Karpas-422 (cell line): ENCODE data around the gene MFNG. TPM values are rescaled to one million over a fixed set of nuclear protein-coding genes. Genes with fewer than 3 reads are reported as not detected.

Experiments used
- DNase-seq: peaks from one replicate; pipeline ENCODE4 v3.0.0-alpha.2; 2015
- H2AFZ ChIP-seq: fragments of 200-600 bp; sonication (generic); 2 replicates; pipeline ENCODE4 v1.6.1; 2014; ENCODE audit warnings: antibody characterized with exemption, low read length, mixed read lengths
- H3K27ac ChIP-seq: fragments of 200-600 bp; sonication (generic); 2 replicates; pipeline ENCODE4 v1.5.1; 2014; ENCODE audit warnings: mild to moderate bottlenecking, low read length, moderate library complexity
- H3K27me3 ChIP-seq: fragments of 200-600 bp; sonication (generic); 2 replicates; pipeline ENCODE4 v1.6.1; 2014; ENCODE audit warnings: low read length, mixed read lengths
- H3K36me3 ChIP-seq: fragments of 200-600 bp; sonication (generic); 2 replicates; pipeline ENCODE4 v1.6.1; 2014; ENCODE audit warnings: low read length, mixed read lengths; ENCODE audit not compliant: insufficient read depth
- H3K4me1 ChIP-seq: fragments of 200-600 bp; sonication (generic); 2 replicates; pipeline ENCODE4 v1.6.1; 2014; ENCODE audit warnings: mild to moderate bottlenecking, low read length, mixed read lengths
- H3K4me2 ChIP-seq: fragments of 200-600 bp; sonication (generic); 2 replicates; pipeline ENCODE4 v1.6.1; 2014; ENCODE audit warnings: low read length, low read depth, mild to moderate bottlenecking; ENCODE audit not compliant: poor library complexity, severe bottlenecking
- H3K4me3 ChIP-seq: fragments of 200-600 bp; sonication (generic); 2 replicates; pipeline ENCODE4 v1.5.1; 2014; ENCODE audit warnings: mild to moderate bottlenecking, antibody characterized with exemption, low read length, mixed read lengths
- H3K79me2 ChIP-seq: fragments of 200-600 bp; sonication (generic); 2 replicates; pipeline ENCODE4 v1.6.1; 2014; ENCODE audit warnings: mild to moderate bottlenecking, low read length, mixed read lengths
- H3K9ac ChIP-seq: fragments of 200-600 bp; sonication (generic); 2 replicates; pipeline ENCODE4 v1.6.0; 2014; ENCODE audit warnings: low read length
- H3K9me2 ChIP-seq: fragments of 200-600 bp; sonication (generic), shearing (Covaris generic); replicated peaks from 2 replicates; pipeline ENCODE4 v1.6.0; 2014; ENCODE audit warnings: mild to moderate bottlenecking, low read length, moderate library complexity; ENCODE audit not compliant: insufficient read depth
- H3K9me3 ChIP-seq: fragments of 300-700, 200-600 bp; sonication (generic); 2 replicates; pipeline ENCODE4 v1.6.1; 2014; ENCODE audit warnings: low read length, mixed read lengths
- H4K20me1 ChIP-seq: fragments of 200-600 bp; sonication (generic); 2 replicates; pipeline ENCODE4 v1.6.1; 2014; ENCODE audit warnings: mild to moderate bottlenecking, antibody characterized with exemption, low read length, low read depth; ENCODE audit not compliant: insufficient read depth
- total RNA-seq: library from RNA; depleted of rRNA; stranded (reverse); fragments of >200 nt; shearing (Covaris generic); gene quantifications from 2 replicates; pipeline ENCODE4 v1.2.3, GENCODE V29; 2014; ENCODE audit warnings: low replicate concordance

The MFNG gene
- total RNA-seq, 1 experiment from 2014 or later: 105 TPM

DNA sequence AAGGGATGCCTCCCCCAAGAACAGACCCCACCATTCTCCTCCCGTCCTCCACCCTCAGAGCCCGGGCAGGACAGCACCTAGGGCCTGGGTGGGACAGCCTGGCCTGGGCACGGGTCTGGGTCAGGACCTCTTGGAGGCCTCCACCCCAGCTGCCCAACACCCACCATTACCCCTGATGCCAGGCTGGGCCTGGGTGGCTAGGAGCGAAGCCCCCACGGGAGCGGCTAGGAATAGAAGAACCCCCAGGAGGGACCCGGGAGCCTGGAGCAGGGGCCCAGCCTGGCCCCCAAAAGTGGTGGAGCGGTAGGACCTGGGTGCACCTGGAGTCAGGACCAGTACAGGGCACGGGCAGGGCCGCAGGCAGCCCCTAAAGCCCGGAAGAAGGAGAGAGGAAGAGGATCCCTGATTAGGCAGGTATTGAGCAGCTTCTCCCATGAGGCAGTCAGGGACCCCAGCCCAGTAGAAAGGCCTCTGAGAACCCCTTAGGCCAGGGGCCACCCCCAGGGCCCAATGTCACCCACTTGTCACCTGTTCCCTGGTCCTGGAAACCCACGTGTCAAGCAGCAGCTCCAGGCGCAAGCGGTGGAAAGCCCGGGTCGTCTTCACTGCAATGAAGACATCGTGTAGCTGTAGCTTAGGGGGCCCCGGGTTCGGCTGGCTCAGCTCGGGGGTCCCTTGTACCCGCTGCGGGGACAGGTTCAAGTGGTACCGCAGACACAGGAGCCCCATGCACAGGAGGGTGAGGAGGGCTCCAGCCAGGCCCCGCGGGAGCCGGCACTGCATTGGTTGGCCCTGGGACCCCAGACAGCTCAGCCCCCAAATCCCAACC is 575 bp downstream of the MFNG start:
- peak overlapping the region; percentile 88 for H3K9ac ChIP-seq
- H3K4me2 ChIP-seq: peak overlapping the region; percentile 87
- peaks cover 56% of the 10 kb centered on the region for H3K79me2 ChIP-seq
- no peaks in the 10 kb centered on the region for H3K9me3 ChIP-seq
- peak overlapping the region; percentile 85 for H3K27ac ChIP-seq
- peak overlapping the region; percentile 79 for H3K4me3 ChIP-seq
- H2AFZ ChIP-seq: no peak overlapping the region
- peaks cover 14% of the 10 kb centered on the region; the same call in 1 of the 2 replicates for H4K20me1 ChIP-seq
- H3K9me2 ChIP-seq: no peaks in the 10 kb centered on the region
- peak; percentile 68 for DNase-seq
- no peaks in the 10 kb centered on the region for H3K27me3 ChIP-seq
- H3K36me3 ChIP-seq: peaks cover 5% of the 10 kb centered on the region; the same call in 1 of the 2 replicates
- H3K4me1 ChIP-seq: peaks cover 35% of the 10 kb centered on the region

DNA sequence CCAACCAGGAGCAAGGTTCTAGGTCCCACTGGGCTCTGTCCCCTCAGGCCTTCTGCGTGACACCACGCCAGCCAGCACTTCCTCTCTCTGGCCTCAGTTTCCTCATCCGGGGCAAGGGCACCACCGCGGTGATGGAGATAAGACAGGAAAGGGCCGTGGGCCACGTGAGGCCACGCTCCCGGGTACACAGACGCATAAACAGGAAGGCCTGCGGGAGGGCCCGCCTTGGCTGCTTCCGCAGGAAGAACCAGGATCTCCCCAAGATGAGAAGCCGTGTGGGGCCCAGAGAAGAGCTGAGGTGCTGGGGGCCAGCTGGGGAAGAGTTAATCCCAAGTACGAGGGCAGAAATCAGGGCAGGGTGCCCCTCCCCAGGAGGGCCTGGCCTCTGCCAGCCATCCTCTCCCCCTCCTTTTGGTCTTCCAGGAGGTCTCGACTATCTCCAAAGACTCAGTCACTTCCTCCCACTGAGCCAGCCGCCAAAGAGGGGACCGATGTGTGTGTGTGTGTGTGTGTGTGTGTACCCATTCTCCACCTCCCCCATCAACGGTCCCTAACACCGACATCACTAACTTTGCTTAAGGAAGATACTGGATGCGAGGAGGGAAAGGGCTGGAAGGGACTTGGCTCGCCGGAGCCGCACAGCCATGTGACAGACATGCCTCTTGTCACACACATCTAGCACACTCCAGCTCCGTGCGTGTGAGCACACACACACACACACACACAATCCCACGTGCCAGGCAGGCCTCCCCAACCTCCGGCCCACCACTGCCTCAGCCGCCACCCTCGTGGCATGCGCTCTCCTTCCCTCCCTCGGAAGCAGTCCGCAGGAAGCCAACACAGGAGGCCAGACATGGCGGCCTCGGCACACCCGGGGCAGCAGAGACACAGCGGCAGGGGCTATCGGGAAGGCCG is 1.4 kb downstream of the MFNG start:
- Histone ChIP-seq H4K20me1 (peaks cover 18% of the 10 kb centered on the region; the same call in 1 of the 2 replicates), H3K36me3 (peaks cover 5% of the 10 kb centered on the region; the same call in 1 of the 2 replicates), H3K4me1 (peaks cover 35% of the 10 kb centered on the region), H2AFZ (no peak overlapping the region), H3K4me2 (peak overlapping the region; percentile 87), H3K9ac (peak overlapping the region; percentile 88), H3K27ac (peak overlapping the region; percentile 85), H3K9me3 (no peaks in the 10 kb centered on the region), H3K9me2 (no peaks in the 10 kb centered on the region), H3K27me3 (no peaks in the 10 kb centered on the region), H3K79me2 (peaks cover 61% of the 10 kb centered on the region), H3K4me3 (peak overlapping the region; percentile 79)
- DNase-seq: peak; percentile 94

DNA sequence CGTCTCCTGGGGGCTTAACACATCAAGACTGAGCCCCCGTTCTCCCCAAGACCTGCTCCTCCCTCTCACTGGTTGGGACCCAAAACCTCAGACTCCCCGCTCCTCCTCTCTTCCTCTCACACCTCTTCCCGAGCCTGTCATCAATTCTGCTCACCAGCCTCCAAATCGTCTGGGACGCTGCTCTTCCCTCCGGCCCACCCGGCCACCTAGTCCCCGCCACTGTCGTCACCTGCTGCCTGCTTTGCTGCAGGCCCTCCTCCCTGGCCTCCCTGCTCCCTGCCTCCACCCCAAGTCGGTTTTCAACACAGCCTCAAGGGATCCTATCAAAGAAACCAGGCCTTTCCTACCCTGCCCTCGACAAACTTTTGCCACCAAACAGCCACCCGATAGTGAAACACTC is 3.1 kb downstream of the MFNG start:
- Histone ChIP-seq H4K20me1 (peaks cover 18% of the 10 kb centered on the region; the same call in 1 of the 2 replicates), H3K4me2 (peak overlapping the region; percentile 87), H3K79me2 (peaks cover 61% of the 10 kb centered on the region), H3K9me2 (no peaks in the 10 kb centered on the region), H3K4me3 (no peak overlapping the region; the same call in 1 of the 2 replicates), H3K36me3 (peaks cover 9% of the 10 kb centered on the region; the same call in 1 of the 2 replicates), H3K27me3 (no peaks in the 10 kb centered on the region), H3K9ac (peak overlapping the region; percentile 88; the same call in 1 of the 2 replicates), H3K4me1 (peaks cover 39% of the 10 kb centered on the region), H3K27ac (peak overlapping the region; percentile 85), H2AFZ (no peak overlapping the region), H3K9me3 (no peaks in the 10 kb centered on the region)
- DNase-seq: no peak

DNA sequence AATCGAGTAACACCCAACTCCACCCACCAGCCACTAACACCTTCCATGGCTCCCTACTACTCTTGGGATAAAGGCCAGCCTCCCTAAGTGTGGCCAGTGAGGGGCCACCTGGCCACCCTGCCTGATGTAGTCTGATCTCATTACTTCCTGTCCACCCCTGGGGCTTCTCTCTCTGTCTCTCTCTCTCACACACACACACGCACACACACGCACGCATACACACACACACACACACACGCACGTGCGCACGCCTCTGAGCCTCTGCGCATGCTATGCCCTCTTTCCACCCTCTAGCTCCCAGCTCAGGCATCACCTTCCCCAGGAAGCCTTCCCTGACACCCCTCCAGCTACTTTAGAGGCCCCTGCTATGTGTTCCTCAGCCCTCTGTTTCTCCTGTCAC is 3.9 kb downstream of the MFNG start:
- Histone ChIP-seq H3K9ac (no peak overlapping the region), H3K4me2 (no peak overlapping the region), H3K4me3 (no peak overlapping the region), H3K9me2 (no peaks in the 10 kb centered on the region), H3K4me1 (peaks cover 43% of the 10 kb centered on the region), H2AFZ (no peak overlapping the region), H3K9me3 (no peaks in the 10 kb centered on the region), H3K27ac (no peak overlapping the region), H3K36me3 (peaks cover 9% of the 10 kb centered on the region; the same call in 1 of the 2 replicates), H4K20me1 (peaks cover 18% of the 10 kb centered on the region; the same call in 1 of the 2 replicates), H3K79me2 (peaks cover 61% of the 10 kb centered on the region), H3K27me3 (no peaks in the 10 kb centered on the region)
- no peak for DNase-seq

DNA sequence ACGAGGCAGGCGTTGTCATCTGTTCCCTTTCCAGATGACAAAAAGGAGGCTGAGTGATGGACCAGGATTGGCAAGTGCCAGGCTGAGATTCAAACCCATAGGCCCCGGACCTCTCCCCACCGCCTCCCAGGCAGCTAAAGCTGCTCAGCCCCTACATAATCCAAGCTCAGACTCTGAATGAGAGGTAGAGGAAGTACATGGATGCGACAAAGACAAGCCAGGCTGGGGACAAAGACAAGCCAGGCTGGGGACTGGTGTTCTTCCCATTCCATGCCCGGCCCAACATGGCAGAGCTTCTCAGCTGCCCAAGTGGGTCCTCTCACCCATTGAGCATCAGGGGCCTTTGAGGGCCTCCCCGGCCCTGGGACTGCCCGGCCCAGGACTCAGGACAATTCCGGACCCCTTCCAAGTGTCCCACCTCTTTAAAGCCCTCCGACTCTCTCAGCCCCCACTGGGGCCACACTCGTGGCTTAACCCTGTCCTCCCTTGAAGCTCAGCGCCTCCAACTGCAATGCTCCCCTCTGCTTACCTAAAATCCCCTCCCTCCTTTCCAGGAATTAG is 4.8 kb downstream of the MFNG start:
- no peaks in the 10 kb centered on the region for H3K9me3 ChIP-seq
- peaks cover 61% of the 10 kb centered on the region for H3K79me2 ChIP-seq
- H3K9ac ChIP-seq: no peak overlapping the region
- no peak overlapping the region for H3K27ac ChIP-seq
- H3K36me3 ChIP-seq: peaks cover 9% of the 10 kb centered on the region; the same call in 1 of the 2 replicates
- no peak for DNase-seq
- H2AFZ ChIP-seq: no peak overlapping the region
- no peak overlapping the region for H3K4me3 ChIP-seq
- H4K20me1 ChIP-seq: peaks cover 18% of the 10 kb centered on the region; the same call in 1 of the 2 replicates
- H3K4me2 ChIP-seq: no peak overlapping the region
- H3K9me2 ChIP-seq: no peaks in the 10 kb centered on the region
- peaks cover 43% of the 10 kb centered on the region for H3K4me1 ChIP-seq
- H3K27me3 ChIP-seq: no peaks in the 10 kb centered on the region

DNA sequence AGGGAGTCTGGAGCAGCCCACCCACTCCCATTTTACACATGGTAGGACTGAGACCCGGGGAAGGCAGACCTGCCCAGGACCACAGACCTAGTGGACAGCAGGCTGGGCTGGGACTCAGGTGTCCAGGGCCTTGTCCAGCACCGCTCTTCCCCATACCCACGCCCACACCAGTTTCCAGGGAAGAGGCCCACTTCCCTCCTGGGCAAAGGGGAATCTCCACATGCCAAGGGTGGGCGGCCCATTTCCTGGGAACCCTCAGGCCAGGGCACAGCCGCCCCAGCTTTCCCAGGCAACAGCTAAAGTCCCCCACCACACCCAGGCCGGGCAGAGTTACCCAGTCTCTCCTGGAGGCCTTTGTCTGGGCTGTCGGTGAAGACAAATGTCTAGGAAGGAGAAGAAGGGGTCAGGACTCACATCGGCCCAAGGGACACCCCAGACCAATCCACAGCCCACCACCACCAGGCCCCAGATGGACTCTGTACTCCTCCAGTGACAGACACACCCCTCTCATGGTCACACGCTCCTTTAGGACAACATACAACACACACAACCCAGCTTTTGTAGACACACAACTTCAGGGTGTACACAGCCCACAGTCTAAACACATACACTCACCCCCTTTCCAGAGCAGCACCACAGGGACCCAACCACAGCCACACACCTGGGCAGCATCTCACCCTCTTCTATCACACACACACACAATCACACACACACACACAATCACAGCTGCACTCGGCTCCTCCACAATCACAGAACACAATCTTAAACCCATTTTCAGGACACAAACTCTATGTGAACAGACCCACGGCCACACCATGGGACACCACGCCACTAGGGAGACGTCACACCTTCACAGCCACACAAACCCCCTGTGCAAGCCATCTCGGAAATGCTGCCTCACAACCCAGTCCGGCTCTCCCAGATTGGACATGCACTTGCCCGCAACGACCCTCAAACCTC is 5.5 kb downstream of the MFNG start:
- Histone ChIP-seq H4K20me1 (peaks cover 18% of the 10 kb centered on the region; the same call in 1 of the 2 replicates), H3K9ac (no peak overlapping the region), H3K79me2 (peaks cover 55% of the 10 kb centered on the region), H3K4me1 (peaks cover 49% of the 10 kb centered on the region), H3K27ac (no peak overlapping the region), H2AFZ (no peak overlapping the region), H3K4me2 (no peak overlapping the region), H3K36me3 (peaks cover 14% of the 10 kb centered on the region; the same call in 1 of the 2 replicates), H3K9me3 (no peaks in the 10 kb centered on the region), H3K27me3 (no peaks in the 10 kb centered on the region), H3K4me3 (no peak overlapping the region), H3K9me2 (no peaks in the 10 kb centered on the region)
- no peak for DNase-seq

DNA sequence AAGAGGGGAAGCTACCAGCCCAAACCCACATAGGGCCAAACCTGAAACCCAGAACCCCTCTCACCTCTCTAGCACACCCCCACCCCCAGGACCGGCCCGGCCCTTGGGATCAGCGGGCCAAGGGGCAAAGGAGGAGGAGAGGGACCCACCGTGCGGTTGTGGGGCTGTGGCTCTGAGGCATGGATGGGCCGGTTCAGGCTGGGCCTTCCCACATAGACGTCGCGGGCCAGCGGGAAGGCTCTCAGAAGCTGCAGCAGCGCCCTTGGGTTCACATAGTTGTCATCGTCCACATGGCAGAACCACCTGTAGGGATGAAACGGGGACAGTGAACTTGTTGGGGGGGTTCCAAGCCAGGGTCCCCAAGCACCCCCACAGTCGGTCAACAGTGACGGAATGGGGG is 7.0 kb downstream of the MFNG start:
- Histone ChIP-seq H4K20me1 (peaks cover 18% of the 10 kb centered on the region; the same call in 1 of the 2 replicates), H3K9me2 (no peaks in the 10 kb centered on the region), H3K4me1 (peaks cover 45% of the 10 kb centered on the region), H2AFZ (no peak overlapping the region), H3K4me3 (no peak overlapping the region), H3K9ac (no peak overlapping the region), H3K27ac (no peak overlapping the region), H3K4me2 (no peak overlapping the region), H3K79me2 (peaks cover 41% of the 10 kb centered on the region), H3K27me3 (no peaks in the 10 kb centered on the region), H3K36me3 (peaks cover 14% of the 10 kb centered on the region; the same call in 1 of the 2 replicates), H3K9me3 (no peaks in the 10 kb centered on the region)
- DNase-seq: no peak
